Smooth muscle cell (in vitro differentiated cells): ENCODE measurements around the gene DSC1. TPM values are rescaled to one million over a fixed set of nuclear protein-coding genes. Genes with fewer than 3 reads are reported as not detected.

Source experiments
- DNase-seq: peaks from one replicate; lab custom pipeline; 2025; ENCODE audit not compliant: unreplicated experiment; lab: John Stamatoyannopoulos, UW
- H2AFZ ChIP-seq: fragments of 200-600 bp; sonication (generic); 2 replicates; pipeline ENCODE4 v1.6.0; 2016; ENCODE audit warnings: antibody characterized with exemption, low read depth, mild to moderate bottlenecking
- H3F3A ChIP-seq: fragments of 200-600 bp; sonication (generic); 2 replicates; pipeline ENCODE4 v1.6.0; 2017; ENCODE audit warnings: antibody characterized with exemption, low read depth
- H3K27ac ChIP-seq: fragments of 200-600 bp; sonication (generic); 2 replicates; pipeline ENCODE4 v1.5.1; 2016; ENCODE audit warnings: low read depth, mild to moderate bottlenecking
- H3K27me3 ChIP-seq: fragments of 200-600 bp; sonication (generic); 2 replicates; pipeline ENCODE4 v1.6.1; 2016; ENCODE audit warnings: low read depth, mild to moderate bottlenecking
- H3K36me3 ChIP-seq: fragments of 200-600 bp; sonication (generic); 2 replicates; pipeline ENCODE4 v1.5.1; 2016; ENCODE audit warnings: low read depth
- H3K4me1 ChIP-seq: fragments of 200-600 bp; sonication (generic); 2 replicates; pipeline ENCODE4 v1.5.1; 2016; ENCODE audit warnings: low read depth
- H3K4me2 ChIP-seq: fragments of 200-600 bp; sonication (generic); 2 replicates; pipeline ENCODE4 v1.6.0; 2016; ENCODE audit warnings: mild to moderate bottlenecking
- H3K4me3 ChIP-seq: fragments of 200-600 bp; sonication (generic); 2 replicates; pipeline ENCODE4 v1.5.1; 2016; ENCODE audit warnings: mild to moderate bottlenecking
- H3K79me2 ChIP-seq: fragments of 200-600 bp; sonication (generic); 2 replicates; pipeline ENCODE4 v1.6.0; 2016; ENCODE audit warnings: low read depth, mild to moderate bottlenecking
- H3K9ac ChIP-seq: fragments of 200-600 bp; sonication (generic); 2 replicates; pipeline ENCODE4 v1.6.0; 2016; ENCODE audit warnings: low read depth
- H3K9me3 ChIP-seq: fragments of 200-600 bp; sonication (generic); replicated peaks from 2 replicates; pipeline ENCODE4 v1.5.1; 2016; ENCODE audit warnings: low read depth
- H4K20me1 ChIP-seq: fragments of 200-600 bp; sonication (generic); 2 replicates; pipeline ENCODE4 v1.6.0; 2016; ENCODE audit warnings: low read depth
- WGBS: methylation state at CpG from one replicate; pipeline ENCODE4 v1.1.7; 2016; ENCODE audit warnings: low lambda C conversion rate; 5-methylcytosine and 5-hydroxymethylcytosine counted together
- polyA plus RNA-seq: library from polyadenylated mRNA; unstranded; fragments of >200 nt; fragmentation: Nextera tagmentation; extraction: Ambion mirVana; gene quantifications from 2 replicates; pipeline ENCODE4 v1.2.1, GENCODE V29; 2016
- total RNA-seq: library from RNA; depleted of rRNA; stranded (reverse); fragments of >200 nt; gene quantifications from 2 replicates; pipeline ENCODE4 v1.2.3, GENCODE V29; 2014
- TF ChIP-seq, protein P1 (sequence below): fragments of 200-600 bp; sonication (generic); IDR thresholded peaks from 2 replicates; pipeline ENCODE4 v1.5.1; 2017; ENCODE audit warnings: borderline replicate concordance, mild to moderate bottlenecking, antibody characterized with exemption; ENCODE audit not compliant: insufficient read depth, poor library complexity, severe bottlenecking

The DSC1 gene, protein sequence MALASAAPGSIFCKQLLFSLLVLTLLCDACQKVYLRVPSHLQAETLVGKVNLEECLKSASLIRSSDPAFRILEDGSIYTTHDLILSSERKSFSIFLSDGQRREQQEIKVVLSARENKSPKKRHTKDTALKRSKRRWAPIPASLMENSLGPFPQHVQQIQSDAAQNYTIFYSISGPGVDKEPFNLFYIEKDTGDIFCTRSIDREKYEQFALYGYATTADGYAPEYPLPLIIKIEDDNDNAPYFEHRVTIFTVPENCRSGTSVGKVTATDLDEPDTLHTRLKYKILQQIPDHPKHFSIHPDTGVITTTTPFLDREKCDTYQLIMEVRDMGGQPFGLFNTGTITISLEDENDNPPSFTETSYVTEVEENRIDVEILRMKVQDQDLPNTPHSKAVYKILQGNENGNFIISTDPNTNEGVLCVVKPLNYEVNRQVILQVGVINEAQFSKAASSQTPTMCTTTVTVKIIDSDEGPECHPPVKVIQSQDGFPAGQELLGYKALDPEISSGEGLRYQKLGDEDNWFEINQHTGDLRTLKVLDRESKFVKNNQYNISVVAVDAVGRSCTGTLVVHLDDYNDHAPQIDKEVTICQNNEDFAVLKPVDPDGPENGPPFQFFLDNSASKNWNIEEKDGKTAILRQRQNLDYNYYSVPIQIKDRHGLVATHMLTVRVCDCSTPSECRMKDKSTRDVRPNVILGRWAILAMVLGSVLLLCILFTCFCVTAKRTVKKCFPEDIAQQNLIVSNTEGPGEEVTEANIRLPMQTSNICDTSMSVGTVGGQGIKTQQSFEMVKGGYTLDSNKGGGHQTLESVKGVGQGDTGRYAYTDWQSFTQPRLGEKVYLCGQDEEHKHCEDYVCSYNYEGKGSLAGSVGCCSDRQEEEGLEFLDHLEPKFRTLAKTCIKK
- total RNA-seq (50.9 and 54.7 TPM in 2 replicates), polyA plus RNA-seq (2.1 and 5.0 TPM in 2 replicates)

GRCh38 chr18:31162825-31163435 lies at the start of gene DSC1:
Gene DSC1 (minus strand): TSS chr18:31162856. CDS start chr18:31162594, 262 bp downstream.
- H3K36me3 ChIP-seq, result no peaks in the 10 kb centered on the region
- no peak for DNase-seq
- H3K9ac ChIP-seq, result no peak within 1 kb of the TSS
- H3K4me1 ChIP-seq, result peaks cover 8% of the 10 kb centered on the region
- TF ChIP-seq, protein P1, sequence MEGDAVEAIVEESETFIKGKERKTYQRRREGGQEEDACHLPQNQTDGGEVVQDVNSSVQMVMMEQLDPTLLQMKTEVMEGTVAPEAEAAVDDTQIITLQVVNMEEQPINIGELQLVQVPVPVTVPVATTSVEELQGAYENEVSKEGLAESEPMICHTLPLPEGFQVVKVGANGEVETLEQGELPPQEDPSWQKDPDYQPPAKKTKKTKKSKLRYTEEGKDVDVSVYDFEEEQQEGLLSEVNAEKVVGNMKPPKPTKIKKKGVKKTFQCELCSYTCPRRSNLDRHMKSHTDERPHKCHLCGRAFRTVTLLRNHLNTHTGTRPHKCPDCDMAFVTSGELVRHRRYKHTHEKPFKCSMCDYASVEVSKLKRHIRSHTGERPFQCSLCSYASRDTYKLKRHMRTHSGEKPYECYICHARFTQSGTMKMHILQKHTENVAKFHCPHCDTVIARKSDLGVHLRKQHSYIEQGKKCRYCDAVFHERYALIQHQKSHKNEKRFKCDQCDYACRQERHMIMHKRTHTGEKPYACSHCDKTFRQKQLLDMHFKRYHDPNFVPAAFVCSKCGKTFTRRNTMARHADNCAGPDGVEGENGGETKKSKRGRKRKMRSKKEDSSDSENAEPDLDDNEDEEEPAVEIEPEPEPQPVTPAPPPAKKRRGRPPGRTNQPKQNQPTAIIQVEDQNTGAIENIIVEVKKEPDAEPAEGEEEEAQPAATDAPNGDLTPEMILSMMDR, result no peak
- H2AFZ ChIP-seq, result no peak within 1 kb of the TSS
- no peaks in the 10 kb centered on the region for H3K27me3 ChIP-seq
- H3K79me2 ChIP-seq, result no peaks in the 10 kb centered on the region
- peak within 1 kb of the TSS; percentile 25 for H3K4me2 ChIP-seq
- 84% methylated on average over 5 of the region's 5 CpGs for WGBS
- no peaks in the 10 kb centered on the region for H3K9me3 ChIP-seq
- H3K27ac ChIP-seq, result peak within 1 kb of the TSS; percentile 17
- no peaks in the 10 kb centered on the region for H4K20me1 ChIP-seq
- H3F3A ChIP-seq, result no peaks in the 10 kb centered on the region
- H3K4me3 ChIP-seq, result no peak within 1 kb of the TSS

DNA sequence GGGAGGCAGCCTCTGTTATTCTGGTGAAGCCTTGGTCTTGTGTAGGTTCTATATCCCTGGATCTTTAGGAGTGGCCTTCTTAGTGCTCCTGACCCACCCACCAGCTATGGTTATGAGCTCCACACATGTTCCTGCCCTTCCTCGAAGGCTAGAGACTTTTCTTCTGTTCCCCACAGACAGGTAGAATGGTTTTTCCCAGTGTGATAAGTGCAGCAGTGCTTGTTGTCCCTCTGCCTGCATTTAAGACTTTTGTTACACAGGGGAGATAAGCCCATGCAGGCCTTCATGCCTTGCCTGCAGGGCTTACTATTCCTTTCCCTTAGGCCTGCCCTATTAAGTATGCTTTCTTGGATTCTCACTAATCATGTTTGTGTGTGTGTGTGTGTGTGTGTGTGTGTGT lies 48.4 kb upstream of the DSC1 start:
- peaks cover 8% of the 10 kb centered on the region for H3F3A ChIP-seq
- H3K4me3 ChIP-seq, result no peak overlapping the region
- H3K27ac ChIP-seq, result no peak overlapping the region
- DNase-seq, result no peak
- H3K79me2 ChIP-seq, result no peaks in the 10 kb centered on the region
- no peak overlapping the region for H2AFZ ChIP-seq
- no peak overlapping the region for H3K4me2 ChIP-seq
- no peaks in the 10 kb centered on the region for H4K20me1 ChIP-seq
- 45% methylated on average over 1 of the region's 1 CpG for WGBS
- no peaks in the 10 kb centered on the region for H3K9me3 ChIP-seq
- no peaks in the 10 kb centered on the region for H3K27me3 ChIP-seq
- peaks cover 11% of the 10 kb centered on the region for H3K4me1 ChIP-seq
- no peak overlapping the region for H3K9ac ChIP-seq
- TF ChIP-seq, protein P1, result no peak
- no peaks in the 10 kb centered on the region for H3K36me3 ChIP-seq

DNA sequence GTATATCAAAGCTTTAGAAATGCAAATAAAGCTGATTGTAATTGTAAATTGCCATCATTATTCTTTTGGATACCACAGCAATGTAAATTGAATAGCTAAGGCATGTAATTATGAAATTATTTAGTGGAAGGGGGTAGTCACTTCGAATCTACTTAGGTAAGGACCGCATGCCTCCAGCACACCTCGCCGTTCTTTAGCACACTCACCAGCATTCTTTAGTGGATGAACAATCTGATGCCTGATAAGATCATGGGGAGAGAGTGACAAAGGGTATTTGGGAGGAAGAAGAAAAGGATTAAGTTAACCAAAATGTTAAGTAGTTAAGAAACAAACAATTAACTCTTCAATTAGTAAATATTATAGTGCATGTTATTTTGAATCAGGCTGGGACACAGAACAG lies 46.4 kb upstream of the DSC1 start:
- no peak overlapping the region for H3K4me3 ChIP-seq
- H3K4me1 ChIP-seq, result peaks cover 11% of the 10 kb centered on the region
- H3K79me2 ChIP-seq, result no peaks in the 10 kb centered on the region
- H3F3A ChIP-seq, result peaks cover 8% of the 10 kb centered on the region
- H3K9me3 ChIP-seq, result no peaks in the 10 kb centered on the region
- H3K27ac ChIP-seq, result peak overlapping the region; percentile 34
- H2AFZ ChIP-seq, result no peak overlapping the region
- no peak overlapping the region for H3K4me2 ChIP-seq
- no peak for DNase-seq
- no peak overlapping the region for H3K9ac ChIP-seq
- TF ChIP-seq, protein P1, result no peak
- H4K20me1 ChIP-seq, result no peaks in the 10 kb centered on the region
- 45% methylated on average over 4 of the region's 4 CpGs for WGBS
- no peaks in the 10 kb centered on the region for H3K36me3 ChIP-seq
- H3K27me3 ChIP-seq, result no peaks in the 10 kb centered on the region
